GM19438 (cell line): Measurements from ENCODE around the gene OR6N2.

Source experiments
- ATAC-seq: cut with Tn5 transposase; IDR thresholded peaks from one replicate; pipeline ENCODE4 v1.9.1; 2021; ENCODE audit warnings: low read depth; ENCODE audit not compliant: unreplicated experiment

The OR6N2 gene

DNA sequence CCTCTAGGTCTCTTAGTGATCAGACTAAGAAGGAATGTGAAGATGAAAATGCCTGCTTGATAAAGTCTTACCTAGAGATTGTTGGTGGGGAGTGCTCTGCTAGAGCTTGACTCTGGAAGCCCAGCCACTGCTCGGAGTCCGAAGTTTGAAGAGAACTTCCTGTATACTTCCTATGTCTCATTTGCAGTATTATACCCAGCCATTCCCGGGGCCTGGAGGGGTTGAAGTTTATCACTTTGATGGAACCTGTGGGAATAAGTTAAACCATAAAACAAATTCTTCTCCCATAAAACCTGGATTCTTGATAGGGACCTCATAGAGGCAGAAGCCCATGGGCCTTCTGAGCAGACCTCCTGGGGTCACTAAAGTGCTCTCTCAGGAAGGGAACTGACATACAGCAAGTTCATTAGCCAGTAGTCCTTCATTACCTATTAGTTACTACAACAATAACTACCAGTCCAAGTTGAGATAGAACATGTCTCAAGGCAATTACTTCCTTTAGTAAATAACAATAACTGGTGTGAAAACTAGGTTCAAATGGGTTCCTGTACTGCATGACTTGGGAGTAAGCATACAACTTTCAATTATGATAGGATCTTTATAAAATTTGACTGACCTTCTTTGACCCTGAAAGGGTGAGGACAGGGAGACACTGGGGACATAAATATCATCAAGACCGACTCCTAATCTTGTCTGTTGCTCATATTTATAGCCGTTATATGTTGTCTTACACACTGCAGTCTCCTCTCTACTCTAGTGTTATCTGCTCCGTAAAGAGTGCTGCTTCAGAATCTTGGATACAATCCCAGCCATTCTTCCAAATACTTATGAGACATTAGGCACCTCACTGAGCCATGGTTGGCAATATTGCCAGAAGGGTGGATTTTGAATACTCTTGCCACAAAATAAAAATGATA lies 8.8 kb downstream of the OR6N2 start, which contains the start of gene OR6N1:
Gene OR6N1 (minus strand): TSS at position 246 of the 917 bp plus-strand sequence. CDS start 5,513 bp downstream, outside the sequence.
- no peak for ATAC-seq

GRCh38 chr1:158754420-158754819 lies 26.6 kb downstream of the OR6N2 start, which contains the start of gene OR6K6:
TSS of gene OR6K6 (plus strand) at chr1:158754720. CDS start at chr1:158754888, 168 bp downstream.
- ATAC-seq = no peak

- ATAC-seq = no peak
Observed at GRCh38 chr1:158752155-158752712, 28.8 kb downstream of the OR6N2 start.

DNA sequence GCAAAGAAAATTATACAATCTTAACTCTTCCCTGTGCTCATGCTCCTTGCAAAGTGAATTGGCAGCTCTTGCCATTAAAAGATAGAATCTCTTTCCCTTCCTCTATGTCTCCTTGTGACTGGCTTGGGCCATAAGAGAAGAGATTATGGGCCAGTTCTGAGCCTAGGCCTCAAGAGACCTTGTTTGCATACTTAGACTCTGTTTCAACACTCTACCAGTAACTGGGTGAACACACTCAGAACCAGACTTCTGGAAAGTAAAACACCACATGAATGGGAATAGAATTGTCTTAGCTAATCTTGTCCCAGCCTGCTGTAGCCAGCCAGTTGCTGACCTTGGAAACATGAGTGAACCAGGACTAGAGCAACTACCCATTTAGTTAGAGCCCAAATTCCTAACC lies 45.2 kb downstream of the OR6N2 start:
- no peak for ATAC-seq

GRCh38 chr1:158732524-158732923 lies 48.5 kb downstream of the OR6N2 start:
- no peak for ATAC-seq

DNA sequence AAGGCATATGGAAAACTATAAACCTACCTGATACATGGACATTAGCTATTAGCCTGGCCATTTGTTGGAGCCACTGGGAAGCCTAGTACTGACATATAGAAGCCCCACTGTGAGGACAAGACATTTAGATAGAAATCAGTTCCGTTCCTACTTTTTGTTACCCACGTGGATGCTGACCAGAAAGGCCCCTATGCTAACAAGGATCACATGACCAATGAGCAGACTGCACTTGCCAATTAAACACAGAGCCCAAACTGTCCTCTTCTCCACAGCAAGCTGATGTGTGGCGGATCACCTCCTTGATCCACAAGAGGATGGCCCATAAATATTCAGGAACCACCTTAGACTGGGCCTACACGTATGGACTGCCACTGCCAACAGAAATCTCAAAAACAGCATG lies 49.3 kb downstream of the OR6N2 start:
- no peak for ATAC-seq

- no peak for ATAC-seq
Observed at GRCh38 chr1:158730453-158730852, 50.6 kb downstream of the OR6N2 start.

- no peak for ATAC-seq
Observed at GRCh38 chr1:158728510-158729225, 52.3 kb downstream of the OR6N2 start.

GRCh38 chr1:158724442-158724841 lies 56.6 kb downstream of the OR6N2 start:
- ATAC-seq = no peak
